DND-41 (cell line): Measurements from ENCODE around the gene KLHL28.

Experiments
- ATAC-seq: fragments of 200-7000 bp; cut with Tn5 transposase; 3 replicates; pipeline ENCODE4 v1.9.1; 2021; ENCODE audit warnings: low read depth; ENCODE audit not compliant: insufficient read depth
- DNase-seq: peaks from one replicate; pipeline ENCODE4 v3.0.0-alpha.2; 2020
- H2AFZ ChIP-seq: 2 replicates; pipeline ENCODE4 v1.6.0; 2012; ENCODE audit warnings: low read depth, low read length
- H3K27ac ChIP-seq: 2 replicates; pipeline ENCODE4 v1.5.1; 2012; ENCODE audit warnings: low read length, inconsistent platforms
- H3K27me3 ChIP-seq: fragments of 200-600 bp; sonication (generic); 2 replicates; pipeline ENCODE4 v1.6.0; 2012; ENCODE audit warnings: low read length, mild to moderate bottlenecking, inconsistent platforms; ENCODE audit not compliant: insufficient read depth, poor library complexity
- H3K36me3 ChIP-seq: 2 replicates; pipeline ENCODE4 v1.5.1; 2012; ENCODE audit warnings: low read length, inconsistent platforms; ENCODE audit not compliant: insufficient read depth
- H3K4me1 ChIP-seq: 2 replicates; pipeline ENCODE4 v1.5.1; 2012; ENCODE audit warnings: mild to moderate bottlenecking, low read length; ENCODE audit not compliant: insufficient read depth
- H3K4me2 ChIP-seq: 2 replicates; pipeline ENCODE4 v1.6.0; 2012; ENCODE audit warnings: mild to moderate bottlenecking, moderate library complexity, low read length, inconsistent platforms; ENCODE audit not compliant: insufficient read depth
- H3K4me3 ChIP-seq, 2 experiments: fragments of 200-600 bp in 1 of 2; shearing (Covaris generic) in 1 of 2; 2 replicates each; pipeline ENCODE4 v1.5.1; 2012 to 2016; ENCODE audit warnings: inconsistent platforms in 2 of 2, low read length in 2 of 2, mild to moderate bottlenecking in 2 of 2, low read depth in 1 of 2, moderate library complexity in 1 of 2
- H3K79me2 ChIP-seq: 2 replicates; pipeline ENCODE4 v1.6.0; 2012; ENCODE audit warnings: low read length, inconsistent platforms; ENCODE audit not compliant: insufficient read depth
- H3K9ac ChIP-seq: 2 replicates; pipeline ENCODE4 v1.6.0; 2012; ENCODE audit warnings: low read depth, mild to moderate bottlenecking, inconsistent platforms, low read length, moderate library complexity
- H3K9me3 ChIP-seq: 2 replicates; pipeline ENCODE4 v1.5.1; 2012; ENCODE audit warnings: low read length, moderate library complexity, mild to moderate bottlenecking, inconsistent platforms; ENCODE audit not compliant: insufficient read depth, severe bottlenecking
- H4K20me1 ChIP-seq: 2 replicates; pipeline ENCODE4 v1.6.0; 2012; ENCODE audit warnings: low read length; ENCODE audit not compliant: insufficient read depth
- EZH2 ChIP-seq: IDR thresholded peaks from 3 replicates; pipeline ENCODE4 v1.6.1; 2012; ENCODE audit warnings: borderline replicate concordance, low read depth, mild to moderate bottlenecking, moderate library complexity, low read length, inconsistent platforms; ENCODE audit not compliant: severe bottlenecking
- TF ChIP-seq, protein P1 (sequence below): IDR thresholded peaks from 2 replicates; pipeline ENCODE4 v1.5.1; 2012; ENCODE audit warnings: borderline replicate concordance, low read length, moderate library complexity, mild to moderate bottlenecking; ENCODE audit not compliant: poor library complexity, severe bottlenecking; ENCODE audit errors: extremely low read depth

KLHL28 gene

DNA sequence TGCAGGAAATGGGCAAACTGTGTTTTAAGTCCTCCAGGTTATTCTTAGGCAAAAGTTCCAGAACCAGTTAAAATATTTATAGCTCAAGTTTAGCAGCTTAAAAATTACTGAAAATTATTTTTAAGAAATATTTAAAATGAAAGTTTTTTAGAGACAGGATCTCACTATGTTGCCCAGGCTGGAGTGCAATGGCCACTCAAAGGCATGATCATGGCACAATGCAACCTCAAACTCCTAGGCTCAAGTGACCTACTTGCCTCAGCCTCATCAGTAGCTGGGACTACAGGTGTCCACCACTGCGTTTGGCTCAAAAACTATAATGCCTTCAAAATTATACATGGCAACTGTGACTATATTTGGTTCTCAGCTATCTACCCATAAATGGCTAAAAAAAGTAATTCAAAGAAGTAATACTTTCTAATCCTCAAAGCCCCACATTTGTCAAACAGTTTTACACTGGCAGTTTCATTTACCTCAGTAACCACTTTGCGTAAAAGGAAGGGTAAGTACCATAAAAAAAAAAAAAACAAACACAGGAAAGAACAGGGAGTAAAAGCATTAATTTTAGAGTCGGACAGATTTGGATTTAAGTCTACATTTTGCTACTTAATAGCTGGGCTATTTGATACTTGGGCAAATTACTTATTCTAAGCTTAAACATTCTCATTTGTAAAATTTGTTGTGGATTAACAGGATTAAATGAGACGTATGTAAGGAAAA, 9.2 kb downstream of the KLHL28 start:
- Histone ChIP-seq H3K27ac (no peak overlapping the region), H3K4me3 (no peak overlapping the region), H3K36me3 (peaks cover 7% of the 10 kb centered on the region), H4K20me1 (peaks cover 9% of the 10 kb centered on the region; the same call in 1 of the 2 replicates), H3K4me2 (no peak overlapping the region), H3K9ac (no peak overlapping the region), H3K27me3 (no peaks in the 10 kb centered on the region), H3K4me1 (peaks cover 2% of the 10 kb centered on the region; the same call in 1 of the 2 replicates), H2AFZ (no peak overlapping the region), H3K79me2 (peaks cover 93% of the 10 kb centered on the region), H3K9me3 (no peaks in the 10 kb centered on the region)
- DNase-seq (no peak), ATAC-seq (no peak)
- TF ChIP-seq, protein P1, sequence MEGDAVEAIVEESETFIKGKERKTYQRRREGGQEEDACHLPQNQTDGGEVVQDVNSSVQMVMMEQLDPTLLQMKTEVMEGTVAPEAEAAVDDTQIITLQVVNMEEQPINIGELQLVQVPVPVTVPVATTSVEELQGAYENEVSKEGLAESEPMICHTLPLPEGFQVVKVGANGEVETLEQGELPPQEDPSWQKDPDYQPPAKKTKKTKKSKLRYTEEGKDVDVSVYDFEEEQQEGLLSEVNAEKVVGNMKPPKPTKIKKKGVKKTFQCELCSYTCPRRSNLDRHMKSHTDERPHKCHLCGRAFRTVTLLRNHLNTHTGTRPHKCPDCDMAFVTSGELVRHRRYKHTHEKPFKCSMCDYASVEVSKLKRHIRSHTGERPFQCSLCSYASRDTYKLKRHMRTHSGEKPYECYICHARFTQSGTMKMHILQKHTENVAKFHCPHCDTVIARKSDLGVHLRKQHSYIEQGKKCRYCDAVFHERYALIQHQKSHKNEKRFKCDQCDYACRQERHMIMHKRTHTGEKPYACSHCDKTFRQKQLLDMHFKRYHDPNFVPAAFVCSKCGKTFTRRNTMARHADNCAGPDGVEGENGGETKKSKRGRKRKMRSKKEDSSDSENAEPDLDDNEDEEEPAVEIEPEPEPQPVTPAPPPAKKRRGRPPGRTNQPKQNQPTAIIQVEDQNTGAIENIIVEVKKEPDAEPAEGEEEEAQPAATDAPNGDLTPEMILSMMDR, result no peak
- TF ChIP-seq EZH2, result no peak

- Histone ChIP-seq H4K20me1 (peaks cover 9% of the 10 kb centered on the region; the same call in 1 of the 2 replicates), H3K9me3 (no peaks in the 10 kb centered on the region), H3K4me3 (no peak overlapping the region), H3K27me3 (no peaks in the 10 kb centered on the region), H3K9ac (no peak overlapping the region), H3K36me3 (peaks cover 7% of the 10 kb centered on the region), H2AFZ (no peak overlapping the region), H3K4me1 (no peaks in the 10 kb centered on the region; the same call in 1 of the 2 replicates), H3K4me2 (no peak overlapping the region), H3K79me2 (peaks cover 86% of the 10 kb centered on the region), H3K27ac (no peak overlapping the region)
- ATAC-seq (no peak), DNase-seq (no peak)
- TF ChIP-seq EZH2, result no peak
- TF ChIP-seq, protein P1, result no peak
These were observed 10.7 kb downstream of the KLHL28 start for GRCh38 chr14:44951051-44951450.

DNA sequence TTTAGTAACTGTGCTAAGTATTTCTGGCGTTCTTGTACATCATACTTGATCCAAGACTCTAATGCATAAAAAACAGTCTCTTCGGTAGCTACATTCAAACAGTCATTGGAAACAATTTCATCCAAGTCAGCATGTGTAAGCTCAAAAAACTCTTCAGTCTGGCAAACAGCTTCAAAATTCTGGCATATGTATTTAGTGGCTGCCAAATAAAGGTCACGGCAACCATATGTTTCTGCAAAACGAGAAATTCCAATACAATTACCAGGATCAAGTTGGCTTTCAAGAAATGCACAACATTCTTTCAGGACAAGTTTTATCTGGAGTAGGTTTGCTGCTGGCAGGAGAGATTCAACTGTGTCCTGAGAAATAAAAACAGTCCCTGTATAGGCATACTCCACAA, 16.5 kb downstream of the KLHL28 start:
- no peak for ATAC-seq
- Histone ChIP-seq H3K79me2 (peaks cover 37% of the 10 kb centered on the region), H3K9ac (no peak overlapping the region), H3K27ac (no peak overlapping the region), H4K20me1 (no peaks in the 10 kb centered on the region), H3K4me3 (no peak overlapping the region), H3K4me2 (no peak overlapping the region), H2AFZ (no peak overlapping the region), H3K4me1 (no peaks in the 10 kb centered on the region), H3K9me3 (no peaks in the 10 kb centered on the region), H3K27me3 (no peaks in the 10 kb centered on the region), H3K36me3 (peaks cover 41% of the 10 kb centered on the region)
- no peak for TF ChIP-seq EZH2
- TF ChIP-seq, protein P1, result no peak
- no peak for DNase-seq

DNA sequence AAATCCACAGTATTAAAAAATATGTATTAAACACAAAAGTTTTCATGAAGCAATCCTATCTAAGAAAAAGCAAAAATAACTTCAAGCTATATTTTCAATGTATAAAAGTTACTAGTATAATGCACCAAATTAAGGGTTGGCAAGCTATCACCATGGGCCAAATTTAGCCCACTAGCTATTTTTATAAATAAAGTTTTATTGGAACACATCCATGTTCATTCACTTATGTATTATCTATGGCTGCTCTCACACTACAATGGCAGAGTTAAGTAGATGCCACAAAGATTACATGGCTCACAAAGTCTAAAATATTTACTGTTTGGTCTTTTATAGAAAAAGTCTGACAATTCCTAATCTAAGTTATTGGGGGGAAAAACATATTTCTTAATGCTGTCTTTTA, 17.6 kb downstream of the KLHL28 start:
- DNase-seq, result no peak
- no peaks in the 10 kb centered on the region for H4K20me1 ChIP-seq
- H3K9me3 ChIP-seq, result no peaks in the 10 kb centered on the region
- H3K4me3 ChIP-seq, result no peak overlapping the region
- no peak for ATAC-seq
- H2AFZ ChIP-seq, result no peak overlapping the region
- peaks cover 52% of the 10 kb centered on the region for H3K36me3 ChIP-seq
- no peaks in the 10 kb centered on the region for H3K4me1 ChIP-seq
- no peak overlapping the region for H3K9ac ChIP-seq
- no peak overlapping the region for H3K4me2 ChIP-seq
- TF ChIP-seq, protein P1, result no peak
- TF ChIP-seq EZH2, result no peak
- no peaks in the 10 kb centered on the region for H3K27me3 ChIP-seq
- H3K79me2 ChIP-seq, result peaks cover 28% of the 10 kb centered on the region
- H3K27ac ChIP-seq, result no peak overlapping the region
